HepG2 (cell line): ENCODE data around the gene POLA1. TPM values are rescaled to one million over a fixed set of nuclear protein-coding genes. Genes with fewer than 3 reads are reported as not detected.

Source experiments
- ATAC-seq: fragments of 200-7000 bp; cut with Tn5 transposase; 3 replicates; pipeline ENCODE4 v1.9.1; 2020; ENCODE audit warnings: mild to moderate bottlenecking, moderate library complexity
- BruUV-seq: library from RNA; stranded (reverse); fragments of 400-500 nt; replicated peaks from 2 replicates; lab custom pipeline; 2021; lab: Mats Ljungman, UMichigan
- CTCF ChIA-PET: fragments of 300-600 bp; formaldehyde crosslinking; extraction: SDS; loops from one replicate; lab custom pipeline; 2021; ENCODE audit warnings: low total read pairs, inconsistent platforms, low intra/inter-chr PET ratio; lab: Yijun Ruan, JAX
- POLR2A ChIA-PET: fragments of 350-600 bp; sonication (Branson Sonifier 250); formaldehyde crosslinking; loops from one replicate; lab custom pipeline; 2020; ENCODE audit warnings: antibody characterized with exemption, inconsistent platforms; lab: Yijun Ruan, JAX
- DNase-seq: peaks from one replicate; pipeline ENCODE4 v3.0.0-alpha.2; 2015; ENCODE audit warnings: low spot score
- FAIRE-seq: peaks from 3 replicates; lab custom pipeline; 2011; peaks lifted over from hg19 to GRCh38; lab: Jason Lieb, UNC
- H2AFZ ChIP-seq: one replicate; pipeline ENCODE4 v1.6.1; 2011; ENCODE audit warnings: low read length, inconsistent platforms
- H3K27ac ChIP-seq: fragments of 300-600 bp; 3 replicates; pipeline ENCODE4 v1.8.0; 2011; ENCODE audit warnings: mixed run types, mild to moderate bottlenecking, mixed read lengths, low read length, inconsistent platforms; ENCODE audit not compliant: insufficient read depth; ENCODE audit errors: extremely low read length
- H3K27me3 ChIP-seq, 2 experiments: fragments of 200-600 bp in 1 of 2; 2 replicates in 1 of 2; 3 replicates in 1 of 2; pipeline versions ENCODE4 v1.6.0 to v1.8.0; 2011; ENCODE audit warnings: low read length in 2 of 2, mild to moderate bottlenecking in 2 of 2, moderate library complexity in 2 of 2, inconsistent platforms in 1 of 2; ENCODE audit not compliant: insufficient read depth in 2 of 2, control insufficient read depth in 1 of 2
- H3K36me3 ChIP-seq, 2 experiments: fragments of 200-600 bp in 1 of 2; replicated peaks in 1 of 2; 2 replicates in 1 of 2; 3 replicates in 1 of 2; pipeline versions ENCODE4 v1.5.1 to v1.8.0; 2011; ENCODE audit warnings: low read length in 2 of 2, inconsistent platforms in 1 of 2; ENCODE audit not compliant: insufficient read depth in 2 of 2, control insufficient read depth in 1 of 2
- H3K4me1 ChIP-seq: 2 replicates; pipeline ENCODE4 v1.5.1; 2012; ENCODE audit warnings: low read length, inconsistent platforms; ENCODE audit not compliant: insufficient read depth
- H3K4me2 ChIP-seq: 2 replicates; pipeline ENCODE4 v1.6.0; 2011; ENCODE audit warnings: low read depth, low read length, inconsistent platforms
- H3K4me3 ChIP-seq, 3 experiments: fragments of 200-600 bp in 1 of 3; sonication (generic), shearing (Covaris generic) in 1 of 3; replicated peaks in 1 of 3; 2 replicates each; pipeline ENCODE4 v1.5.1; 2011 to 2016; ENCODE audit warnings: low read length in 3 of 3, inconsistent platforms in 2 of 3, low read depth in 2 of 3, mild to moderate bottlenecking in 2 of 3, control low read depth in 1 of 3, mixed read lengths in 1 of 3; ENCODE audit not compliant: insufficient read depth in 1 of 3
- H3K79me2 ChIP-seq: one replicate; pipeline ENCODE4 v1.6.1; 2011; ENCODE audit warnings: low read length, inconsistent platforms; ENCODE audit not compliant: insufficient read depth
- H3K9ac ChIP-seq: 2 replicates; pipeline ENCODE4 v1.6.0; 2011; ENCODE audit warnings: mild to moderate bottlenecking, low read depth, low read length, inconsistent platforms; ENCODE audit not compliant: insufficient read depth
- H3K9me3 ChIP-seq: 2 replicates; pipeline ENCODE4 v1.5.1; 2012; ENCODE audit warnings: mild to moderate bottlenecking, low read length
- H4K20me1 ChIP-seq: 2 replicates; pipeline ENCODE4 v1.6.0; 2011; ENCODE audit warnings: inconsistent platforms, mild to moderate bottlenecking, low read length, moderate library complexity; ENCODE audit not compliant: insufficient read depth
- BORCS8-MEF2B ChIP-seq: sonication (generic); formaldehyde crosslinking; IDR thresholded peaks from 2 replicates; pipeline ENCODE4 v1.8.0; 2022; ENCODE audit warnings: mild to moderate bottlenecking, missing genetic modification reagents
- GABPB1 ChIP-seq: IDR thresholded peaks from 2 replicates; pipeline ENCODE4 v1.6.1; 2016; ENCODE audit warnings: mild to moderate bottlenecking, missing genetic modification reagents, moderate library complexity, missing compliant biosample characterization
- IKZF5 ChIP-seq: IDR thresholded peaks from 2 replicates; pipeline ENCODE4 v1.6.1; 2018; ENCODE audit warnings: missing genetic modification reagents, mild to moderate bottlenecking, missing compliant biosample characterization
- NFYB ChIP-seq: sonication (generic); formaldehyde crosslinking; IDR thresholded peaks from 2 replicates; pipeline ENCODE4 v1.4.0; 2020; ENCODE audit warnings: missing genetic modification reagents
- PHF21A ChIP-seq: sonication (generic); formaldehyde crosslinking; IDR thresholded peaks from 2 replicates; pipeline ENCODE4 v1.5.0; 2020; ENCODE audit warnings: mild to moderate bottlenecking, missing genetic modification reagents
- POLR2G ChIP-seq: fragments of 200-400 bp; formaldehyde crosslinking; IDR thresholded peaks from 2 replicates; pipeline ENCODE4 v1.6.1; 2018; ENCODE audit warnings: mild to moderate bottlenecking, low read depth, low read length, moderate library complexity
- SIX1 ChIP-seq: sonication (generic); formaldehyde crosslinking; IDR thresholded peaks from 2 replicates; pipeline ENCODE4 v1.4.0; 2020; ENCODE audit warnings: missing genetic modification reagents, borderline replicate concordance
- TRIM22 ChIP-seq: fragments of 450-650 bp; IDR thresholded peaks from 2 replicates; pipeline ENCODE4 v1.6.1; 2017
- ZFP36L2 ChIP-seq: sonication (generic); formaldehyde crosslinking; IDR thresholded peaks from 2 replicates; pipeline ENCODE4 v1.4.0; 2020; ENCODE audit warnings: missing genetic modification reagents
- ZNF224 ChIP-seq: sonication (generic); formaldehyde crosslinking; IDR thresholded peaks from 2 replicates; pipeline ENCODE4 v1.5.0; 2020; ENCODE audit warnings: mild to moderate bottlenecking, missing genetic modification reagents
- ZNF460 ChIP-seq: sonication (generic); formaldehyde crosslinking; IDR thresholded peaks from 2 replicates; pipeline ENCODE4 v1.5.1; 2020; ENCODE audit warnings: missing genetic modification reagents, mild to moderate bottlenecking, borderline replicate concordance
- ZNF501 ChIP-seq: sonication (generic); formaldehyde crosslinking; IDR thresholded peaks from 2 replicates; pipeline ENCODE4 v1.5.1; 2020; ENCODE audit warnings: mild to moderate bottlenecking, moderate library complexity, missing genetic modification reagents
- WGBS: methylation state at CpG from one replicate; pipeline ENCODE4 v1.1.6; 2017; ENCODE audit warnings: low lambda C conversion rate; 5-methylcytosine and 5-hydroxymethylcytosine counted together
- in situ Hi-C: cut with HindIII; loops from 2 replicates; pipeline ENCODE4 v1.10.0; 2017; ENCODE audit warnings: low pct_unique_long_range_greater_than_20kb; ENCODE audit not compliant: extremely low pct_ligation_motif_present
- intact Hi-C: fragments of 100-400 bp; cut with micrococcal nuclease; formaldehyde crosslinking; loops from one replicate; pipeline ENCODE4 v1.10.0; 2022; ENCODE audit not compliant: unreplicated experiment
- polyA plus RNA-seq, 8 experiments: library from polyadenylated mRNA; depleted of rRNA in 3 of 8; stranded (reverse) in 7 of 8; unstranded in 1 of 8; fragments of >200 nt; fragmentation: Illumina TruSeq in 4 of 8; extraction: Trizol in 4 of 8; gene quantifications; 2 replicates each; pipeline versions ENCODE4 v1.2.1 to v1.2.3, GENCODE V29; 2011 to 2016; ENCODE audit warnings: low read depth in 4 of 8, missing spikeins in 1 of 8, mixed read lengths in 1 of 8; ENCODE audit not compliant: insufficient read depth in 1 of 8
- total RNA-seq, 5 experiments: library from RNA; depleted of rRNA; stranded (reverse); fragments of >200 nt; fragmentation: Illumina TruSeq; extraction: Trizol; gene quantifications; 2 replicates each; pipeline ENCODE4 v1.2.3, GENCODE V29; 2016; ENCODE audit warnings: low read depth in 1 of 5
- TF ChIP-seq, protein P1 (sequence below): sonication (generic); formaldehyde crosslinking; IDR thresholded peaks from 2 replicates; pipeline ENCODE4 v1.4.0; 2020; ENCODE audit warnings: missing genetic modification reagents
- TF ChIP-seq, protein P2 (sequence below): sonication (generic); formaldehyde crosslinking; IDR thresholded peaks from 2 replicates; pipeline ENCODE4 v1.4.0; 2020; ENCODE audit warnings: missing genetic modification reagents, borderline replicate concordance
- TF ChIP-seq, protein P3 (sequence below): IDR thresholded peaks from 2 replicates; pipeline ENCODE4 v1.6.1; 2016; ENCODE audit warnings: missing genetic modification reagents, missing compliant biosample characterization

The POLA1 gene
- total and polyA plus RNA-seq, 2 of the 13 experiments (the other 11 are each of a cell fraction or from before 2014, with no cell fraction given), result 3.3 to 26.5 TPM

GRCh38 chrX:24647257-24648058 lies 46.3 kb upstream of the POLA1 start, which contains the start of gene PCYT1B (continued):
- no peak for TF ChIP-seq ZNF224 (CRISPR knock-in tag)

DNA sequence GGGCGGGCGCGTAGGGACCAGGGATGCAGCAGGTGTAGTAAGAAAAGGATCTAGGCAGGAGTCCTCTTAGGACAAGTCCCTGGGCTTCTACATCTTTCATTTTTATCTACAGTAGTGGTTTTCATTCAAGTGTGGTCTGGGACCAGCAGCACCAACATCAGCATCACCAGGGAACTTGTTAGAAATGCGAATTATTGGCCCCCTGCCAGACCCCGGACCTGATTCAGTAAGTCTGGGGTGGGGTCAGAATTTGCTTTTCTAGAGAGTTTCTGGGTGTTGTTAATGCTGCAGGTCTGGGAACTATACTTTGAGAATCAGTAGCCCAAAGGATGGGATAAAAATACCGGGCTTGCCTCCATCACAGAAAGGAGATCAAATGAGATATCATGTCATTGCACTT lies 45.2 kb upstream of the POLA1 start:
- 93% methylated on average over 6 of the region's 6 CpGs for whole genome bisulfite sequencing
- Histone ChIP-seq H3K79me2 (no peaks in the 10 kb centered on the region), H3K27me3 (no peaks in the 10 kb centered on the region), H3K4me2 (no peak overlapping the region), H3K4me3 (no peak overlapping the region), H2AFZ (no peak overlapping the region), H3K9me3 (no peaks in the 10 kb centered on the region), H3K27ac (no peak overlapping the region), H3K9ac (no peak overlapping the region), H3K36me3 (no peaks in the 10 kb centered on the region), H4K20me1 (no peaks in the 10 kb centered on the region), H3K4me1 (peaks cover 25% of the 10 kb centered on the region)
- ATAC-seq, result no peak
- ChIA-PET POLR2A (no interaction called here), CTCF (no interaction called here)
- DNase-seq, result no peak
- intact Hi-C loops (no loop called here), in situ Hi-C loops (no loop called here)
- no peak for FAIRE-seq
- no TSS peak for BruUV-seq
- TF ChIP-seq TRIM22, result no peak
- no peak for TF ChIP-seq GABPB1 (CRISPR knock-in tag)
- TF ChIP-seq, protein P1, sequence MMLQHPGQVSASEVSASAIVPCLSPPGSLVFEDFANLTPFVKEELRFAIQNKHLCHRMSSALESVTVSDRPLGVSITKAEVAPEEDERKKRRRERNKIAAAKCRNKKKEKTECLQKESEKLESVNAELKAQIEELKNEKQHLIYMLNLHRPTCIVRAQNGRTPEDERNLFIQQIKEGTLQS (CRISPR knock-in tag), result no peak
- TF ChIP-seq SIX1 (CRISPR knock-in tag), result no peak
- no peak for TF ChIP-seq NFYB (CRISPR knock-in tag)
- TF ChIP-seq, protein P2, sequence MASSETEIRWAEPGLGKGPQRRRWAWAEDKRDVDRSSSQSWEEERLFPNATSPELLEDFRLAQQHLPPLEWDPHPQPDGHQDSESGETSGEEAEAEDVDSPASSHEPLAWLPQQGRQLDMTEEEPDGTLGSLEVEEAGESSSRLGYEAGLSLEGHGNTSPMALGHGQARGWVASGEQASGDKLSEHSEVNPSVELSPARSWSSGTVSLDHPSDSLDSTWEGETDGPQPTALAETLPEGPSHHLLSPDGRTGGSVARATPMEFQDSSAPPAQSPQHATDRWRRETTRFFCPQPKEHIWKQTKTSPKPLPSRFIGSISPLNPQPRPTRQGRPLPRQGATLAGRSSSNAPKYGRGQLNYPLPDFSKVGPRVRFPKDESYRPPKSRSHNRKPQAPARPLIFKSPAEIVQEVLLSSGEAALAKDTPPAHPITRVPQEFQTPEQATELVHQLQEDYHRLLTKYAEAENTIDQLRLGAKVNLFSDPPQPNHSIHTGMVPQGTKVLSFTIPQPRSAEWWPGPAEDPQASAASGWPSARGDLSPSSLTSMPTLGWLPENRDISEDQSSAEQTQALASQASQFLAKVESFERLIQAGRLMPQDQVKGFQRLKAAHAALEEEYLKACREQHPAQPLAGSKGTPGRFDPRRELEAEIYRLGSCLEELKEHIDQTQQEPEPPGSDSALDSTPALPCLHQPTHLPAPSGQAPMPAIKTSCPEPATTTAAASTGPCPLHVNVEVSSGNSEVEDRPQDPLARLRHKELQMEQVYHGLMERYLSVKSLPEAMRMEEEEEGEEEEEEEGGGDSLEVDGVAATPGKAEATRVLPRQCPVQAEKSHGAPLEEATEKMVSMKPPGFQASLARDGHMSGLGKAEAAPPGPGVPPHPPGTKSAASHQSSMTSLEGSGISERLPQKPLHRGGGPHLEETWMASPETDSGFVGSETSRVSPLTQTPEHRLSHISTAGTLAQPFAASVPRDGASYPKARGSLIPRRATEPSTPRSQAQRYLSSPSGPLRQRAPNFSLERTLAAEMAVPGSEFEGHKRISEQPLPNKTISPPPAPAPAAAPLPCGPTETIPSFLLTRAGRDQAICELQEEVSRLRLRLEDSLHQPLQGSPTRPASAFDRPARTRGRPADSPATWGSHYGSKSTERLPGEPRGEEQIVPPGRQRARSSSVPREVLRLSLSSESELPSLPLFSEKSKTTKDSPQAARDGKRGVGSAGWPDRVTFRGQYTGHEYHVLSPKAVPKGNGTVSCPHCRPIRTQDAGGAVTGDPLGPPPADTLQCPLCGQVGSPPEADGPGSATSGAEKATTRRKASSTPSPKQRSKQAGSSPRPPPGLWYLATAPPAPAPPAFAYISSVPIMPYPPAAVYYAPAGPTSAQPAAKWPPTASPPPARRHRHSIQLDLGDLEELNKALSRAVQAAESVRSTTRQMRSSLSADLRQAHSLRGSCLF (CRISPR knock-in tag), result no peak
- no peak for TF ChIP-seq ZFP36L2 (CRISPR knock-in tag)
- TF ChIP-seq BORCS8-MEF2B (CRISPR knock-in tag), result no peak
- TF ChIP-seq IKZF5 (CRISPR knock-in tag), result no peak
- no peak for TF ChIP-seq PHF21A
- TF ChIP-seq POLR2G, result no peak
- TF ChIP-seq ZNF460, result no peak
- no peak for TF ChIP-seq ZNF501
- TF ChIP-seq, protein P3, sequence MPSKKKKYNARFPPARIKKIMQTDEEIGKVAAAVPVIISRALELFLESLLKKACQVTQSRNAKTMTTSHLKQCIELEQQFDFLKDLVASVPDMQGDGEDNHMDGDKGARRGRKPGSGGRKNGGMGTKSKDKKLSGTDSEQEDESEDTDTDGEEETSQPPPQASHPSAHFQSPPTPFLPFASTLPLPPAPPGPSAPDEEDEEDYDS (CRISPR knock-in tag), result no peak
